ENCODE measurements around the gene P4HB.

GRCh38 chr17:81803728-81804558 is 56.4 kb downstream of the P4HB start, which contains the start of gene GCGR:
- no peak for TF ChIP-seq POLR2A (IDR thresholded peaks at IDR 0.05)
- no peak for TF ChIP-seq CTCF (IDR thresholded peaks at IDR 0.05 in 4 of 5, conservative IDR thresholded peaks at IDR 0.05 in 1 of 5)

Data from gastrocnemius medialis (tissue), 4 donors.